Vagina (tissue), 2 donors: Measurements from ENCODE around the gene TSC2.

Experiments
- POLR2A ChIP-seq, 2 donors: fragments of 450-650 bp; IDR thresholded peaks; one replicate each; pipeline ENCODE4 v1.6.1; 2017; ENCODE audit warnings: antibody characterized with exemption in 2 of 2, mild to moderate bottlenecking in 2 of 2, moderate library complexity in 2 of 2
- POLR2AphosphoS5 ChIP-seq, 2 donors: sonication (generic); formaldehyde crosslinking; IDR thresholded peaks; one replicate each; pipeline ENCODE4 v1.9.0; 2017; ENCODE audit warnings: antibody characterized with exemption in 2 of 2, mild to moderate bottlenecking in 2 of 2, low read depth in 1 of 2; ENCODE audit not compliant: insufficient read depth in 1 of 2
- TF ChIP-seq, protein P1 (sequence below), 3 experiments: fragments of 450-650 bp in 2 of 3; fragments of 200-600 bp in 1 of 3; sonication (generic) in 1 of 3; IDR thresholded peaks; one replicate each; pipeline ENCODE4 v1.5.1; 2017 to 2019; ENCODE audit warnings: antibody characterized with exemption in 3 of 3, mild to moderate bottlenecking in 2 of 3, moderate library complexity in 2 of 3

DNA sequence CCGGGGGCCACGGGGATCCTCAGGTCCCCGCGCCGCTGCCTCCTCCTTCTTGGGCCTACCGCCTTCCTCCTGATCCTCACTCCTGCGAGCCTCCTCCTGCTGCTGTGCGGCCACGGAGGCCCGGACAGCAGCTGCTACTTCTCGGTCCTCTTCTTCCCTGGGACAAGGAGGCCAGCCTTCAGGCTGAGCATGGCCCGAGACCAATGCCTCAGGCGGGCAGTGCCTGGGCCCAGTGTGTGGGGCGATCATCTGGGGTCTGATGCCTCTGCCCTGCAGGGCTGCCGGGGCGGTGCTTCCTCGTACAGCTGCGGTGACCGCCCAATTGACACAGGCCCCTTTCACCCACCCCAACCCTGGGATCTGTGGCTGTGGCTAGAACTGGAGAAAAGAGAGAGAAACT, 46.8 kb upstream of the TSC2 start:
- TF ChIP-seq POLR2A (IDR thresholded peaks at IDR 0.05) (no peak), POLR2AphosphoS5 (IDR thresholded peaks at IDR 0.05; ENCODE audit: insufficient read depth in 1 of 2, low read depth in 1 of 2) (no peak)
- TF ChIP-seq, protein P1, sequence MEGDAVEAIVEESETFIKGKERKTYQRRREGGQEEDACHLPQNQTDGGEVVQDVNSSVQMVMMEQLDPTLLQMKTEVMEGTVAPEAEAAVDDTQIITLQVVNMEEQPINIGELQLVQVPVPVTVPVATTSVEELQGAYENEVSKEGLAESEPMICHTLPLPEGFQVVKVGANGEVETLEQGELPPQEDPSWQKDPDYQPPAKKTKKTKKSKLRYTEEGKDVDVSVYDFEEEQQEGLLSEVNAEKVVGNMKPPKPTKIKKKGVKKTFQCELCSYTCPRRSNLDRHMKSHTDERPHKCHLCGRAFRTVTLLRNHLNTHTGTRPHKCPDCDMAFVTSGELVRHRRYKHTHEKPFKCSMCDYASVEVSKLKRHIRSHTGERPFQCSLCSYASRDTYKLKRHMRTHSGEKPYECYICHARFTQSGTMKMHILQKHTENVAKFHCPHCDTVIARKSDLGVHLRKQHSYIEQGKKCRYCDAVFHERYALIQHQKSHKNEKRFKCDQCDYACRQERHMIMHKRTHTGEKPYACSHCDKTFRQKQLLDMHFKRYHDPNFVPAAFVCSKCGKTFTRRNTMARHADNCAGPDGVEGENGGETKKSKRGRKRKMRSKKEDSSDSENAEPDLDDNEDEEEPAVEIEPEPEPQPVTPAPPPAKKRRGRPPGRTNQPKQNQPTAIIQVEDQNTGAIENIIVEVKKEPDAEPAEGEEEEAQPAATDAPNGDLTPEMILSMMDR (IDR thresholded peaks at IDR 0.05), result no peak
